Fibroblast of the conjunctiva (primary cell): ENCODE results near the gene SDR42E1.

Experiments used
- DNase-seq: peaks from one replicate; pipeline ENCODE4 v3.0.0-alpha.2; 2010; ENCODE audit warnings: low read depth

SDR42E1 gene

GRCh38 chr16:81940781-81941560 is 70.3 kb downstream of the SDR42E1 start:
- DNase-seq: peak; percentile 43

DNA sequence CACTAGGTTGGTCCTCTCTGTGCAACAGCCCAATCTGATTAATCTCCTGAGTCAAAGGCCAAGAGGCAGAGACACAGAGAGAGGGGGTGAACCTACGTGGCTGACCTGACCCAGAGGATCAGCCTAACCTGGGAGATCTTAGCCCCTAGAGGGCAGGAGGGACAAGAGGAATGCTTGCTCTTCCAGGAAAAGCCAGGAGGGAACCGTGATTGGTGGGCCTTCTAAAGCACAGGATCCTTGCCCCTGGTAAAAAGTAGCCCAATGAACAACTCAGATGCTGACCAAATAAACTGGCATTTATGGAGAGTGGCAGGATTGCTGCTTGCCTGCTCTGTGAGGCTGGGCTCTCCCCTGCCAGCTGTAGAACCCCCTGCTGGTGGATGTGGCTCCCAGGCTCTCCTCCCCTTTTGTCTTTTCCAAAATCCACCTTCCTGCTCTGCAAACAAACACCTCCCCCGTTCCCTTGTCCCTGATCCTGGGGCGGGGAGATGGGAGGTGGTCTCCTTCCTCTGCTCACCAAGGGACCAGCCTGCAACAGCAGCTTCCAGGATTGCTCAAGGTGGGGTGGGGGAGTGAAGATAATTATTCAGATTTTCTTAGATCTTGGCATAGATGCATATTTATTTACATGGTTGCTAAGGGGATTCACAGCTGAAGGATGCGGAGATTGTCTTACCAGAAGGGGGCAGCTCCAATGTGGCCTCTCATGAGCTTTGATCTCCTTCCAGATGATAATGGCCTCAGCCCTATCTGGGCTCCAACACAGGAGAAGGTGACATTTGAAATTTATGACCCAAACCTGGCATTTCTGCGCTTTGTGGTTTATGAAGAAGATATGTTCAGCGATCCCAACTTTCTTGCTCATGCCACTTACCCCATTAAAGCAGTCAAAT is 71.9 kb downstream of the SDR42E1 start:
- DNase-seq: no peak
